Thoracic aorta (tissue), 2 donors: ENCODE results near the gene NTSR1. TPM values are rescaled to one million over a fixed set of nuclear protein-coding genes. Genes with fewer than 3 reads are reported as not detected.

Source experiments
- ATAC-seq: fragments of 150-250 bp; one replicate; pipeline ENCODE4 v1.8.0; 2017; ENCODE audit warnings: low read depth; ENCODE audit not compliant: insufficient number of reproducible peaks, low FRiP score
- DNase-seq: peaks from one replicate; pipeline ENCODE4 v3.0.0-alpha.2; 2020; ENCODE audit warnings: low spot score
- H3K27ac ChIP-seq, 2 donors: fragments of 200-600 bp; sonication (generic); 1 replicate in 1 of 2; 2 replicates in 1 of 2; pipeline ENCODE4 v1.5.1; 2016; ENCODE audit warnings: mild to moderate bottlenecking in 2 of 2, moderate library complexity in 2 of 2
- H3K27me3 ChIP-seq: fragments of 200-600 bp; sonication (generic); replicated peaks from 2 replicates; pipeline ENCODE4 v1.6.0; 2016; ENCODE audit warnings: mild to moderate bottlenecking; ENCODE audit not compliant: insufficient read depth
- H3K36me3 ChIP-seq: fragments of 200-600 bp; sonication (generic); one replicate; pipeline ENCODE4 v1.5.1; 2016
- H3K4me1 ChIP-seq, 2 donors: fragments of 200-600 bp; sonication (generic); 1 replicate in 1 of 2; 2 replicates in 1 of 2; pipeline versions ENCODE4 v1.5.1 to v1.6.0; 2016; ENCODE audit warnings: low read depth in 2 of 2, mild to moderate bottlenecking in 1 of 2; ENCODE audit not compliant: control insufficient read depth in 1 of 2
- H3K4me3 ChIP-seq: fragments of 200-600 bp; sonication (generic); 2 replicates; pipeline ENCODE4 v1.5.1; 2016; ENCODE audit warnings: mild to moderate bottlenecking
- H3K9me3 ChIP-seq: fragments of 200-600 bp; sonication (generic); 2 replicates; pipeline ENCODE4 v1.5.1; 2016
- CTCF ChIP-seq: fragments of 200-600 bp; sonication (generic); IDR thresholded peaks from one replicate; pipeline ENCODE4 v1.5.1; 2019; ENCODE audit warnings: antibody characterized with exemption
- total RNA-seq, 2 donors: library from RNA; depleted of rRNA; stranded (reverse); fragments of >200 nt; gene quantifications; one replicate each; pipeline versions ENCODE4 v1.1.0 to v1.2.3, GENCODE V29; 2016

Gene NTSR1
- total RNA-seq, 2 donors from 2014 or later: not detected

- Histone ChIP-seq H3K36me3 (no peaks in the 10 kb centered on the region), H3K4me1 (no peaks in the 10 kb centered on the region), H3K4me3 (no peak overlapping the region), H3K27ac (no peak overlapping the region), H3K27me3 (no peaks in the 10 kb centered on the region), H3K9me3 (peaks cover 13% of the 10 kb centered on the region)
- DNase-seq: no peak
- ATAC-seq: no peak
- TF ChIP-seq CTCF: no peak
These were observed 9.3 kb downstream of the NTSR1 start for GRCh38 chr20:62717933-62718332.

- Histone ChIP-seq H3K27ac (no peak overlapping the region), H3K4me1 (no peaks in the 10 kb centered on the region), H3K36me3 (no peaks in the 10 kb centered on the region), H3K27me3 (no peaks in the 10 kb centered on the region), H3K4me3 (no peak overlapping the region), H3K9me3 (peaks cover 13% of the 10 kb centered on the region)
- no peak for DNase-seq
- no peak for TF ChIP-seq CTCF
- ATAC-seq: no peak
These were observed 9.9 kb downstream of the NTSR1 start for GRCh38 chr20:62718546-62718945.

GRCh38 chr20:62719250-62719935, 10.8 kb downstream of the NTSR1 start:
- H3K4me1 ChIP-seq: no peaks in the 10 kb centered on the region
- ATAC-seq (no peak), DNase-seq (no peak)
- H3K9me3 ChIP-seq: peaks cover 13% of the 10 kb centered on the region
- H3K36me3 ChIP-seq: no peaks in the 10 kb centered on the region
- H3K4me3 ChIP-seq: no peak overlapping the region
- no peak overlapping the region for H3K27ac ChIP-seq
- no peaks in the 10 kb centered on the region for H3K27me3 ChIP-seq
- no peak for TF ChIP-seq CTCF

GRCh38 chr20:62721511-62722370, 13.1 kb downstream of the NTSR1 start:
- no peaks in the 10 kb centered on the region for H3K27me3 ChIP-seq
- TF ChIP-seq CTCF: no peak
- H3K4me1 ChIP-seq: no peaks in the 10 kb centered on the region
- ATAC-seq (no peak), DNase-seq (no peak)
- no peak overlapping the region for H3K27ac ChIP-seq
- no peak overlapping the region for H3K4me3 ChIP-seq
- peaks cover 13% of the 10 kb centered on the region for H3K9me3 ChIP-seq
- no peaks in the 10 kb centered on the region for H3K36me3 ChIP-seq

- Histone ChIP-seq H3K4me1 (no peaks in the 10 kb centered on the region), H3K27ac (no peak overlapping the region), H3K4me3 (no peak overlapping the region), H3K9me3 (peaks cover 13% of the 10 kb centered on the region), H3K27me3 (no peaks in the 10 kb centered on the region), H3K36me3 (no peaks in the 10 kb centered on the region)
- ATAC-seq (no peak), DNase-seq (no peak)
- TF ChIP-seq CTCF: no peak
These were observed 14.0 kb downstream of the NTSR1 start for GRCh38 chr20:62722627-62723026.
